Tibial artery (tissue), 4 donors: ENCODE measurements around the gene DEGS1.

Experiments
- DNase-seq, 2 donors: peaks; one replicate each; pipeline ENCODE4 v3.0.0-alpha.2; 2019
- H3K27ac ChIP-seq, 2 donors: fragments of 200-600 bp; sonication (generic) in 1 of 2; 1 replicate in 1 of 2; 2 replicates in 1 of 2; pipeline ENCODE4 v1.5.1; 2018 to 2019; ENCODE audit warnings: mild to moderate bottlenecking in 1 of 2
- H3K27me3 ChIP-seq, 2 donors: fragments of 200-600 bp; sonication (generic) in 1 of 2; one replicate each; pipeline versions ENCODE4 v1.5.1 to v1.6.0; 2016 to 2019
- H3K36me3 ChIP-seq, 3 donors: fragments of 200-600 bp; sonication (generic) in 2 of 3; one replicate each; pipeline ENCODE4 v1.5.1; 2016 to 2019; ENCODE audit warnings: mild to moderate bottlenecking in 2 of 3
- H3K4me1 ChIP-seq, 4 donors: fragments of 200-600 bp; sonication (generic) in 2 of 4; 1 replicate in 3 of 4; 2 replicates in 1 of 4; pipeline ENCODE4 v1.5.1; 2016 to 2019
- H3K4me3 ChIP-seq, 2 donors: fragments of 200-600 bp; sonication (generic) in 1 of 2; 1 replicate in 1 of 2; 2 replicates in 1 of 2; pipeline ENCODE4 v1.5.1; 2018 to 2019; ENCODE audit warnings: mild to moderate bottlenecking in 2 of 2
- H3K9me3 ChIP-seq, 3 donors: fragments of 200-600 bp; sonication (generic) in 1 of 3; one replicate each; pipeline ENCODE4 v1.5.1; 2016 to 2019
- intact Hi-C: fragments of 100-400 bp; cut with DNase I; formaldehyde crosslinking; loops from one replicate; pipeline ENCODE4 v1.15.0; 2023; ENCODE audit warnings: low total_unique reads
- TF ChIP-seq, protein P1 (sequence below), 2 experiments: fragments of 200-600 bp in 1 of 2; fragments of 450-650 bp in 1 of 2; IDR thresholded peaks; one replicate each; pipeline ENCODE4 v1.5.1; 2017 to 2019; ENCODE audit warnings: antibody characterized with exemption in 2 of 2, mild to moderate bottlenecking in 1 of 2, moderate library complexity in 1 of 2

DEGS1 gene

GRCh38 chr1:224217655-224218623, 34.9 kb downstream of the DEGS1 start:
- Histone ChIP-seq H3K27ac (no peak overlapping the region), H3K27me3 (no peaks in the 10 kb centered on the region), H3K36me3 (no peaks in the 10 kb centered on the region), H3K4me1 (no peaks in the 10 kb centered on the region), H3K4me3 (no peak overlapping the region), H3K9me3 (no peaks in the 10 kb centered on the region)
- no peak for DNase-seq
- TF ChIP-seq, protein P1, sequence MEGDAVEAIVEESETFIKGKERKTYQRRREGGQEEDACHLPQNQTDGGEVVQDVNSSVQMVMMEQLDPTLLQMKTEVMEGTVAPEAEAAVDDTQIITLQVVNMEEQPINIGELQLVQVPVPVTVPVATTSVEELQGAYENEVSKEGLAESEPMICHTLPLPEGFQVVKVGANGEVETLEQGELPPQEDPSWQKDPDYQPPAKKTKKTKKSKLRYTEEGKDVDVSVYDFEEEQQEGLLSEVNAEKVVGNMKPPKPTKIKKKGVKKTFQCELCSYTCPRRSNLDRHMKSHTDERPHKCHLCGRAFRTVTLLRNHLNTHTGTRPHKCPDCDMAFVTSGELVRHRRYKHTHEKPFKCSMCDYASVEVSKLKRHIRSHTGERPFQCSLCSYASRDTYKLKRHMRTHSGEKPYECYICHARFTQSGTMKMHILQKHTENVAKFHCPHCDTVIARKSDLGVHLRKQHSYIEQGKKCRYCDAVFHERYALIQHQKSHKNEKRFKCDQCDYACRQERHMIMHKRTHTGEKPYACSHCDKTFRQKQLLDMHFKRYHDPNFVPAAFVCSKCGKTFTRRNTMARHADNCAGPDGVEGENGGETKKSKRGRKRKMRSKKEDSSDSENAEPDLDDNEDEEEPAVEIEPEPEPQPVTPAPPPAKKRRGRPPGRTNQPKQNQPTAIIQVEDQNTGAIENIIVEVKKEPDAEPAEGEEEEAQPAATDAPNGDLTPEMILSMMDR (IDR thresholded peaks at IDR 0.05) = no peak
- intact Hi-C loops = no loop called here

DNA sequence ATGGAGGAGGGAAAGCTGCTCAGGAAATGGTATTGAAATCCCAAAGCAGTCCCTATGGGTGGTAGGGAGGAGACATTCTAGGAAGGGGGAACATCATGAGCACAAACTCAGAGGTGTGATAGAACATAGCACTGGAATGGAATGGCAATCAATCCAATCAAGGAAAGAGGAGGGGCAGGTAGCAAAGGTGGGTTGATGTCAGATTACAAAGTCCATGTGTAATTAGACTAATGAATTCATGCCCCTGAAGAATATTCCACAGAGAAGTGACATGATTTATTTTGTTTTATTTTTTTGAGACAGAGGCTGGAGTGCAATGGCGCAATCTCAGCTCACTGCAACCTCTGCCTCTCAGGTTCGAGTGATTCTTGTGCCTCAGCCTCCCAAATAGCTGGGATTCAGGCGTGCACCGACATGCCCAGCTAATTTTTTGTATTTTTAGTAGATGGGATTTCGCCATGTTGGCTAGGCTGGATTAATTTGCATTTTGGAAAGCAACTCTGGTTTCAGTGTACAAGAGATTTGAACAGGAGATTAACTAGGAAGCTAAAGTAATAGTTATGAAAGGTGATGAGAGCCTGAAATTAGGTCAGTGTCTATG, 36.1 kb downstream of the DEGS1 start:
- no peak for DNase-seq
- intact Hi-C loops = no loop called here
- Histone ChIP-seq H3K4me3 (no peak overlapping the region), H3K4me1 (peaks cover 0 to 9% (median 0%) of the 10 kb centered on the region in 4 donors), H3K27me3 (no peaks in the 10 kb centered on the region), H3K9me3 (no peaks in the 10 kb centered on the region), H3K27ac (no peak overlapping the region), H3K36me3 (no peaks in the 10 kb centered on the region)
- TF ChIP-seq, protein P1 (IDR thresholded peaks at IDR 0.05) = no peak

GRCh38 chr1:224219612-224220059, 36.6 kb downstream of the DEGS1 start:
- intact Hi-C loops = no loop called here

GRCh38 chr1:224223819-224224714, 41.0 kb downstream of the DEGS1 start:
- Histone ChIP-seq H3K4me3 (no peak overlapping the region), H3K4me1 (peaks cover 0 to 9% (median 0%) of the 10 kb centered on the region in 4 donors), H3K36me3 (peaks cover 9 to 27% (median 11%) of the 10 kb centered on the region in 3 donors), H3K27ac (no peak overlapping the region), H3K9me3 (no peaks in the 10 kb centered on the region), H3K27me3 (no peaks in the 10 kb centered on the region)
- intact Hi-C loops = no loop called here
- no peak for DNase-seq
- TF ChIP-seq, protein P1 (IDR thresholded peaks at IDR 0.05) = no peak

More at GRCh38 chr1:224219612-224220059, 36.6 kb downstream of the DEGS1 start:
- TF ChIP-seq, protein P1 (IDR thresholded peaks at IDR 0.05) = no peak
- Histone ChIP-seq H3K36me3 (no peaks in the 10 kb centered on the region), H3K4me3 (no peak overlapping the region), H3K27me3 (no peaks in the 10 kb centered on the region), H3K4me1 (peaks cover 0 to 9% (median 0%) of the 10 kb centered on the region in 4 donors), H3K27ac (no peak overlapping the region), H3K9me3 (no peaks in the 10 kb centered on the region)
- DNase-seq = no peak

GRCh38 chr1:224226849-224227502, 43.9 kb downstream of the DEGS1 start:
- Histone ChIP-seq H3K4me3 (no peak overlapping the region), H3K27me3 (no peaks in the 10 kb centered on the region), H3K4me1 (peaks cover 0 to 9% (median 0%) of the 10 kb centered on the region in 4 donors), H3K9me3 (no peaks in the 10 kb centered on the region), H3K36me3 (peaks cover 29 to 57% (median 34%) of the 10 kb centered on the region in 3 donors), H3K27ac (no peak overlapping the region)
- no peak for DNase-seq
- intact Hi-C loops = no loop called here
- TF ChIP-seq, protein P1 (IDR thresholded peaks at IDR 0.05) = no peak
